ENCODE results near the gene GABBR2. TPM values are rescaled to one million over a fixed set of nuclear protein-coding genes. Genes with fewer than 3 reads are reported as not detected.

GABBR2 gene
- total RNA-seq, 1 donor from 2014 or later, result 116 TPM

GRCh38 chr9:98404237-98404636, 304.5 kb downstream of the GABBR2 start:
- Mint-ChIP-seq H3K9me3 (ENCODE audit: unreplicated experiment) (no peaks in the 10 kb centered on the region), H3K4me3 (ENCODE audit: unreplicated experiment) (no peak overlapping the region), H3K36me3 (ENCODE audit: unreplicated experiment) (peaks cover 5% of the 10 kb centered on the region), H3K27me3 (ENCODE audit: unreplicated experiment) (peaks cover 7% of the 10 kb centered on the region), H3K4me1 (ENCODE audit: low read depth, unreplicated experiment) (peaks cover 46% of the 10 kb centered on the region), H3K27ac (ENCODE audit: unreplicated experiment) (no peak overlapping the region)
- TF ChIP-seq CTCF (IDR thresholded peaks at IDR 0.05; ENCODE audit: partially characterized antibody, unreplicated experiment), result no peak
- DNase-seq, result no peak

- H3K36me3 Mint-ChIP-seq (ENCODE audit: unreplicated experiment), result peaks cover 5% of the 10 kb centered on the region
- peaks cover 41% of the 10 kb centered on the region for H3K4me1 Mint-ChIP-seq (ENCODE audit: low read depth, unreplicated experiment)
- TF ChIP-seq CTCF (IDR thresholded peaks at IDR 0.05; ENCODE audit: partially characterized antibody, unreplicated experiment), result no peak
- no peak for DNase-seq
- no peaks in the 10 kb centered on the region for H3K9me3 Mint-ChIP-seq (ENCODE audit: unreplicated experiment)
- H3K27me3 Mint-ChIP-seq (ENCODE audit: unreplicated experiment), result peaks cover 8% of the 10 kb centered on the region
- no peak overlapping the region for H3K27ac Mint-ChIP-seq (ENCODE audit: unreplicated experiment)
- no peak overlapping the region for H3K4me3 Mint-ChIP-seq (ENCODE audit: unreplicated experiment)
Observed at GRCh38 chr9:98403715-98404114, 305.0 kb downstream of the GABBR2 start.

- no peak for DNase-seq
- Mint-ChIP-seq H3K9me3 (ENCODE audit: unreplicated experiment) (no peaks in the 10 kb centered on the region), H3K4me1 (ENCODE audit: low read depth, unreplicated experiment) (peaks cover 39% of the 10 kb centered on the region), H3K4me3 (ENCODE audit: unreplicated experiment) (no peak overlapping the region), H3K27me3 (ENCODE audit: unreplicated experiment) (peaks cover 8% of the 10 kb centered on the region), H3K36me3 (ENCODE audit: unreplicated experiment) (peaks cover 9% of the 10 kb centered on the region), H3K27ac (ENCODE audit: unreplicated experiment) (peak overlapping the region; percentile 84)
- TF ChIP-seq CTCF (IDR thresholded peaks at IDR 0.05; ENCODE audit: partially characterized antibody, unreplicated experiment), result no peak
Observed at GRCh38 chr9:98402019-98402840, 306.5 kb downstream of the GABBR2 start.

- H3K36me3 Mint-ChIP-seq (ENCODE audit: unreplicated experiment), result peaks cover 9% of the 10 kb centered on the region
- TF ChIP-seq CTCF (IDR thresholded peaks at IDR 0.05; ENCODE audit: partially characterized antibody, unreplicated experiment), result no peak
- DNase-seq, result no peak
Observed at GRCh38 chr9:98401140-98402018, 307.4 kb downstream of the GABBR2 start.

More at GRCh38 chr9:98401140-98402018, 307.4 kb downstream of the GABBR2 start:
- H3K4me3 Mint-ChIP-seq (ENCODE audit: unreplicated experiment), result no peak overlapping the region
- H3K9me3 Mint-ChIP-seq (ENCODE audit: unreplicated experiment), result no peaks in the 10 kb centered on the region
- H3K27ac Mint-ChIP-seq (ENCODE audit: unreplicated experiment), result peak overlapping the region; percentile 84
- peaks cover 34% of the 10 kb centered on the region for H3K4me1 Mint-ChIP-seq (ENCODE audit: low read depth, unreplicated experiment)
- H3K27me3 Mint-ChIP-seq (ENCODE audit: unreplicated experiment), result peaks cover 8% of the 10 kb centered on the region
